K562 (cell line): ENCODE measurements around the gene FBXO8. TPM values are rescaled to one million over a fixed set of nuclear protein-coding genes. Genes with fewer than 3 reads are reported as not detected.

Source experiments
- ARNT ChIP-seq, 2 experiments: fragments of 450-650 bp; IDR thresholded peaks; 2 replicates each; pipeline ENCODE4 v1.6.1; 2016; ENCODE audit warnings: mild to moderate bottlenecking in 1 of 2
- CEBPG ChIP-seq, 3 experiments: fragments of 200-800 bp in 1 of 3; sonication (Bioruptor generic) in 1 of 3; sonication (generic) in 1 of 3; formaldehyde crosslinking in 1 of 3; IDR thresholded peaks in 2 of 3; conservative IDR thresholded peaks in 1 of 3; 2 replicates each; pipeline versions ENCODE4 v1.6.1 to v1.8.0; 2016 to 2022; ENCODE audit warnings: missing compliant biosample characterization in 2 of 3, missing genetic modification characterization in 2 of 3, mild to moderate bottlenecking in 1 of 3, missing genetic modification reagents in 1 of 3
- CREB1 ChIP-seq, 2 experiments: sonication (generic) in 1 of 2; formaldehyde crosslinking in 1 of 2; IDR thresholded peaks; 2 replicates each; pipeline versions ENCODE4 v1.6.1 to v1.8.0; 2012 to 2022; ENCODE audit warnings: inconsistent platforms in 1 of 2, mild to moderate bottlenecking in 1 of 2, missing genetic modification reagents in 1 of 2, moderate library complexity in 1 of 2
- CREM ChIP-seq: IDR thresholded peaks from 2 replicates; pipeline ENCODE4 v1.6.1; 2014; ENCODE audit warnings: antibody characterized with exemption, low read depth
- DPF2 ChIP-seq: fragments of 450-650 bp; IDR thresholded peaks from 2 replicates; pipeline ENCODE4 v1.6.1; 2016
- FOXK2 ChIP-seq, 2 experiments: fragments of 450-650 bp; IDR thresholded peaks in 1 of 2; conservative IDR thresholded peaks in 1 of 2; 2 replicates each; pipeline ENCODE4 v1.6.1; 2016; ENCODE audit warnings: low read depth in 2 of 2, mild to moderate bottlenecking in 1 of 2
- LEF1 ChIP-seq: fragments of 450-650 bp; IDR thresholded peaks from 2 replicates; pipeline ENCODE4 v1.6.1; 2016; ENCODE audit warnings: mild to moderate bottlenecking
- MYBL2 ChIP-seq, 2 experiments: fragments of 450-650 bp in 1 of 2; sonication (generic) in 1 of 2; formaldehyde crosslinking in 1 of 2; IDR thresholded peaks; 2 replicates each; pipeline versions ENCODE4 v1.6.1 to v1.8.1; 2017 to 2022; ENCODE audit warnings: borderline replicate concordance in 1 of 2, inconsistent platforms in 1 of 2, low read depth in 1 of 2, mild to moderate bottlenecking in 1 of 2, missing genetic modification reagents in 1 of 2, moderate library complexity in 1 of 2
- NFRKB ChIP-seq: fragments of 450-650 bp; IDR thresholded peaks from 2 replicates; pipeline ENCODE4 v1.6.1; 2016; ENCODE audit warnings: low read depth
- NFYB ChIP-seq: IDR thresholded peaks from 2 replicates; pipeline ENCODE4 v1.6.1; 2011; ENCODE audit warnings: mild to moderate bottlenecking, moderate library complexity; ENCODE audit not compliant: insufficient read length; ENCODE audit errors: extremely low read depth
- POLR2A ChIP-seq: fragments of 450-650 bp; conservative IDR thresholded peaks from 2 replicates; pipeline ENCODE4 v1.6.1; 2016
- POLR2B ChIP-seq: fragments of 450-650 bp; IDR thresholded peaks from 2 replicates; pipeline ENCODE4 v1.6.1; 2018; ENCODE audit warnings: low read depth; ENCODE audit not compliant: partially characterized antibody
- SAP30 ChIP-seq: fragments of 200-600 bp; sonication (generic); IDR thresholded peaks from 2 replicates; pipeline ENCODE4 v1.6.1; 2012; ENCODE audit warnings: borderline replicate concordance, low read depth, mild to moderate bottlenecking, moderate library complexity, low read length, control low read depth, inconsistent platforms; ENCODE audit not compliant: insufficient read depth, poor library complexity, severe bottlenecking
- SPI1 ChIP-seq: IDR thresholded peaks from 2 replicates; pipeline ENCODE4 v1.6.1; 2011; ENCODE audit warnings: low read depth, low read length, control low read depth, borderline replicate concordance
- polyA plus RNA-seq, 8 experiments: library from polyadenylated mRNA; depleted of rRNA in 4 of 8; stranded (reverse) in 5 of 8; unstranded in 3 of 8; fragments of >200 nt; fragmentation: Nextera tagmentation in 2 of 8; fragmentation: Illumina TruSeq in 1 of 8; extraction: Ambion mirVana in 2 of 8; extraction: Trizol in 1 of 8; gene quantifications; 2 replicates each; pipeline versions ENCODE4 v1.2.1 to v1.2.3, GENCODE V29; 2011 to 2014; ENCODE audit warnings: inconsistent platforms in 1 of 8, missing spikeins in 1 of 8
- total RNA-seq, 7 experiments: library from RNA; depleted of rRNA in 6 of 7; stranded (reverse); fragments of >200 nt in 6 of 7; fragmentation: Illumina TruSeq in 2 of 7; extraction: Trizol in 2 of 7; gene quantifications; 2 replicates each; pipeline versions ENCODE4 v1.2.1 to v1.2.3, GENCODE V29; 2011 to 2021; ENCODE audit warnings: low replicate concordance in 1 of 7
- TF ChIP-seq, protein P1 (sequence below), 2 experiments: fragments of 450-650 bp in 1 of 2; IDR thresholded peaks; 2 replicates each; pipeline ENCODE4 v1.6.1; 2011 to 2017; ENCODE audit warnings: low read depth in 2 of 2, antibody characterized with exemption in 1 of 2, borderline replicate concordance in 1 of 2, low read length in 1 of 2, mild to moderate bottlenecking in 1 of 2, mixed read lengths in 1 of 2; ENCODE audit not compliant: control insufficient read depth in 1 of 2
- TF ChIP-seq, protein P2 (sequence below), 2 experiments: IDR thresholded peaks in 1 of 2; conservative IDR thresholded peaks in 1 of 2; 2 replicates each; pipeline ENCODE4 v1.6.1; 2016; ENCODE audit warnings: low read depth in 2 of 2, mild to moderate bottlenecking in 1 of 2, missing compliant biosample characterization in 1 of 2, missing genetic modification characterization in 1 of 2, moderate library complexity in 1 of 2
- TF ChIP-seq, protein P3 (sequence below): sonication (generic); formaldehyde crosslinking; IDR thresholded peaks from 2 replicates; pipeline ENCODE4 v1.8.0; 2022; ENCODE audit warnings: mild to moderate bottlenecking, missing genetic modification reagents

FBXO8 gene
- total and polyA plus RNA-seq, 9 of the 15 experiments (the other 6 are each of a cell fraction or from before 2014, with no cell fraction given): 12.9 to 27.1 (median 14.8) TPM

DNA sequence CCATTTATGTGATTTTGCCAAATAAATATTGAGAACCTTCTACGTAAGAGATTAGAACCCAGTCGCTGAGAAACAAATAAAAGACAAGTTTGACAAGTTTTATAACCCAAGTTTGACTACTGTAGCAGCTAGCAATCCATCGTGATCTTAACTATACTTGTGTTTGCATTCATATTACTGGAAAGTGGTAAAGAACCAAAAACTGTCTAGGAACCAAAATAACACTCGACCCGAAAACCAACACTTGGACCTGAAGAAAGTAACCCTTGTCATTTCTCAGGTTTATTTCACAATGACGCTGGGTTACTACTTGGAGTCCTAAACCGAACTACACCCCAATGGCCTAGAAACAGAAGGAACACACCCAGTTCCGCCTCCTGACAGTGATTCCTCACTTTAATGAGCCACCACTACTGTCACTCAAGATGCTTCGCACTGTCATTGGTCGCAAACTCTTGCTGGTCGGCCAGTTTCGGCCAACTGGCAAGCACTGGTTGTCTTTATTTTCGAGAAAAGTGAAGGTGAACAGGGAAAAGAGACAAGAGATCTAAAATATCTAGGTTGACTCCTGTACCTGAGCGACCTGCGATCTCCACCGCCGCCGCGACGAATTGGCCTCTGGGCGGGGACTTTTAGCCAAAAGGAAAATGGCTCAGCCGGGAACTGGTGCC lies 496 bp downstream of the FBXO8 start (continued):
- TF ChIP-seq, protein P1, sequence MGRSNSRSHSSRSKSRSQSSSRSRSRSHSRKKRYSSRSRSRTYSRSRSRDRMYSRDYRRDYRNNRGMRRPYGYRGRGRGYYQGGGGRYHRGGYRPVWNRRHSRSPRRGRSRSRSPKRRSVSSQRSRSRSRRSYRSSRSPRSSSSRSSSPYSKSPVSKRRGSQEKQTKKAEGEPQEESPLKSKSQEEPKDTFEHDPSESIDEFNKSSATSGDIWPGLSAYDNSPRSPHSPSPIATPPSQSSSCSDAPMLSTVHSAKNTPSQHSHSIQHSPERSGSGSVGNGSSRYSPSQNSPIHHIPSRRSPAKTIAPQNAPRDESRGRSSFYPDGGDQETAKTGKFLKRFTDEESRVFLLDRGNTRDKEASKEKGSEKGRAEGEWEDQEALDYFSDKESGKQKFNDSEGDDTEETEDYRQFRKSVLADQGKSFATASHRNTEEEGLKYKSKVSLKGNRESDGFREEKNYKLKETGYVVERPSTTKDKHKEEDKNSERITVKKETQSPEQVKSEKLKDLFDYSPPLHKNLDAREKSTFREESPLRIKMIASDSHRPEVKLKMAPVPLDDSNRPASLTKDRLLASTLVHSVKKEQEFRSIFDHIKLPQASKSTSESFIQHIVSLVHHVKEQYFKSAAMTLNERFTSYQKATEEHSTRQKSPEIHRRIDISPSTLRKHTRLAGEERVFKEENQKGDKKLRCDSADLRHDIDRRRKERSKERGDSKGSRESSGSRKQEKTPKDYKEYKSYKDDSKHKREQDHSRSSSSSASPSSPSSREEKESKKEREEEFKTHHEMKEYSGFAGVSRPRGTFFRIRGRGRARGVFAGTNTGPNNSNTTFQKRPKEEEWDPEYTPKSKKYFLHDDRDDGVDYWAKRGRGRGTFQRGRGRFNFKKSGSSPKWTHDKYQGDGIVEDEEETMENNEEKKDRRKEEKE (IDR thresholded peaks at IDR 0.05; ENCODE audit: borderline replicate concordance in 1 of 2, control insufficient read depth in 1 of 2, low read depth in 2 of 2, low read length in 1 of 2): peak in 1 of 2 experiments; percentile 28; a peak in 1 of 4 replicates
- TF ChIP-seq SAP30 (no peak), LEF1 (0 out of 2 replicates have a peak, but pooled peaks have one; percentile 15), ARNT (IDR thresholded peaks at IDR 0.05) (0 out of 4 replicates have a peak, but pooled peaks of 1 of the 2 experiments have one; percentile 42), DPF2 (0 out of 2 replicates have a peak, but pooled peaks have one; percentile 46), CREM (peak; percentile 48; the same call in 1 of the 2 replicates), SPI1 (peak; percentile 71), POLR2B (peak; percentile 42), MYBL2 (IDR thresholded peaks at IDR 0.05; ENCODE audit: low read depth) (no peak), MYBL2 (CRISPR knock-in tag; IDR thresholded peaks at IDR 0.05; ENCODE audit: borderline replicate concordance) (no peak), FOXK2 (conservative IDR thresholded peaks at IDR 0.05 in 1 of 2, IDR thresholded peaks at IDR 0.05 in 1 of 2; ENCODE audit: low read depth in 2 of 2) (peak in 1 of 2 experiments; percentile 6; a peak in 2 of 4 replicates), NFYB (peak; percentile 96), CREB1 (IDR thresholded peaks at IDR 0.05) (no peak), CREB1 (CRISPR knock-in tag; IDR thresholded peaks at IDR 0.05) (0 out of 2 replicates have a peak, but pooled peaks have one; percentile 12), CEBPG (CRISPR knock-in tag; IDR thresholded peaks at IDR 0.05) (peak; percentile 61), CEBPG (tag; conservative IDR thresholded peaks at IDR 0.05 in 1 of 2, IDR thresholded peaks at IDR 0.05 in 1 of 2) (peak; percentile 58 to 81), NFRKB (0 out of 2 replicates have a peak, but pooled peaks have one; percentile 68), POLR2A (no peak)
- TF ChIP-seq, protein P2, sequence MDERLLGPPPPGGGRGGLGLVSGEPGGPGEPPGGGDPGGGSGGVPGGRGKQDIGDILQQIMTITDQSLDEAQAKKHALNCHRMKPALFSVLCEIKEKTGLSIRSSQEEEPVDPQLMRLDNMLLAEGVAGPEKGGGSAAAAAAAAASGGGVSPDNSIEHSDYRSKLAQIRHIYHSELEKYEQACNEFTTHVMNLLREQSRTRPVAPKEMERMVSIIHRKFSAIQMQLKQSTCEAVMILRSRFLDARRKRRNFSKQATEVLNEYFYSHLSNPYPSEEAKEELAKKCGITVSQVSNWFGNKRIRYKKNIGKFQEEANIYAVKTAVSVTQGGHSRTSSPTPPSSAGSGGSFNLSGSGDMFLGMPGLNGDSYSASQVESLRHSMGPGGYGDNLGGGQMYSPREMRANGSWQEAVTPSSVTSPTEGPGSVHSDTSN (CRISPR knock-in tag; IDR thresholded peaks at IDR 0.05; ENCODE audit: low read depth): peak; percentile 96
- TF ChIP-seq, protein P2 (tag; conservative IDR thresholded peaks at IDR 0.05; ENCODE audit: low read depth): peak; percentile 98
- TF ChIP-seq, protein P3, sequence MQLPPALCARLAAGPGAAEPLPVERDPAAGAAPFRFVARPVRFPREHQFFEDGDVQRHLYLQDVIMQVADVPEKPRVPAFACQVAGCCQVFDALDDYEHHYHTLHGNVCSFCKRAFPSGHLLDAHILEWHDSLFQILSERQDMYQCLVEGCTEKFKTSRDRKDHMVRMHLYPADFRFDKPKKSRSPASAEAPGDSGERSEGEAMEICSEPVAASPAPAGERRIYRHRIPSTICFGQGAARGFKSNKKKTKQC (CRISPR knock-in tag): no peak
